8988T (cell line): ENCODE measurements around the gene CAPN2.

ENCODE experiments used
- DNase-seq: peaks from one replicate; pipeline ENCODE4 v3.0.0; 2011

CAPN2 gene

DNA sequence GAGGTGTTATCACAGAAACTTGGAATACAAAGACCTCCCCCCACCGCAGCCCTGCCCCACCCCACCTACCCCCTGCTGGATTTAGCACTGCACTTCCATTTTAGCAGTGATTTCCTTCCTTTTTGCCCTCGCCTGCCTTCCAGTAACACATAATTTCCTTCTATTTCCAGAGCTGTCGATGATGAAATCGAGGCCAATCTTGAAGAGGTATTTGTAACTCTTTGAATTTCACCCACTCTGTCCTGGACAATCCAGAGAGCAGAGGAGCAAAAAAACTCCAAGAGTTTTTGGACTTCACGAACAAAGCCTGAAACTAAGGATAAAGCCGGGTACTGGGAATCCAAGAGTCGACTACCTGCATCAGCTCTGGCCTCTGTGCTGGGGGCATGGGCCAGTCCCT lies 49.1 kb downstream of the CAPN2 start:
- DNase-seq, result no peak

DNA sequence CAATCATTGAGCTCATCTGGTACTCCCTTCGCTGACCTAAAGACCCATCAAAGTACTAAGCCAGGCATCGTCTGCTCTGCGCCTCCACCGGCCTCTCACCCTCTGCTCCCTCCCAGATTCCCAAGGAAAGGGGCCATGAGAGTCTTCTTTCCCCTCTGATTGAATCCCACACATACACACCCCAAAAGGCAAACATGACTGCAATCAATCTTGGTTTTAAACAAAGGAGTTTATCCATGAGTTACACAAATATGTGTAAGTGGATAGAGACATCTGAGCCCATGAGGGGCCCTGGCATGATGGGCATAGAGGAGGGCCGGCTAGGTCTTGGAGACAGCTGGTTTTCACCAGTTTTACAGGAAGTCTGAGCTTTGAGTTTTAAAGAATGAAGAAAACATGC lies 50.9 kb downstream of the CAPN2 start:
- no peak for DNase-seq

DNA sequence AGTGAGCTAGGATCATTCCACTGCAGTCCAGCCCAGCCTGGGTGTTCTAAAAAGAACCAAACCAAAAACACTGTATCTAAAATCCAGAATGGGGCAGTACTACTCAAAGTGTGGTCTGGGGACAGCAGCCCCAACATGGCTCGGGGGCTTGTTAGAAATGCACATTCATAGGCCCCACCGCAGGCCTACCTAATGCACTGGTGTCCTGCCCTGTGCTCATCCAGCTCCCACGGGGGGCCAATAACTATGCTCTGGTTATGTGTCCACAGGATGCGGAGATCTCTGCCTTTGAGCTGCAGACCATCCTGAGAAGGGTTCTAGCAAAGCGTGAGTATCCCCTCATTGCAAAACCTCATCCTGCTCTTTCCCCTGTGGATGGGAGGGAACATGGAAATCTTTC lies 51.5 kb downstream of the CAPN2 start:
- DNase-seq, result no peak

DNA sequence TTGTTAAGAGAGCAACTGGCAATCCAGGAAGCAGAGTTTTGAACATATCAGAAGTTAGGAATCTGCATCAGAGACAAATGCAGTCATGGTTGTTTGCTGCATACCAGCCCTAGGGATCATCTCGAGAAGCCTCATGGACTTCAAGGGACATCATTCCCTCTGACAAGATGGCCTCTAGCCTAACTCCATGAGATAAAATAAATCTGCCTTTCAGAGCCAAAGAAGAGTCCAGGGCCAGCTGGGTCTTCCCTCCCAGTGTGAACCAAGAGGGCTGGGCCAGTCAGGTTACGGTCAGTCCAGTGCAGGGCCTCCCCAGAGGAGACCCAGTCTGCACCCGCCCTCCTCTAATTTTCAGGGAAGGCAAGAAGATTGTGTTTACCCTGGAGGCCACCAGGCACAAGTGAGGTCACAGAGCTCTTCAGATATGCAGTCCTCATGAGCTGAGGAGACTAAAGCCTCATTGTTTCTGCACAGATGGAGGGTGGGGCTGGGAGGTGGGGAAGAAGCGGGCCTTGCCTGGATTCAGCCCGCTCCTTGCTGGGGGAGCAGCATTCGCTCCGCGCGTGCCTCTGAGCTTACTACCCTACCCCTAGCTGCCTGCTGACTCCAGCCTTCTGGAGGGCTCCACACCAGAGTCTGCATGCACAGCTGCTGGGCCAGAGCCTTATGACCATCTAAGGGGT lies 52.8 kb downstream of the CAPN2 start:
- no peak for DNase-seq

DNA sequence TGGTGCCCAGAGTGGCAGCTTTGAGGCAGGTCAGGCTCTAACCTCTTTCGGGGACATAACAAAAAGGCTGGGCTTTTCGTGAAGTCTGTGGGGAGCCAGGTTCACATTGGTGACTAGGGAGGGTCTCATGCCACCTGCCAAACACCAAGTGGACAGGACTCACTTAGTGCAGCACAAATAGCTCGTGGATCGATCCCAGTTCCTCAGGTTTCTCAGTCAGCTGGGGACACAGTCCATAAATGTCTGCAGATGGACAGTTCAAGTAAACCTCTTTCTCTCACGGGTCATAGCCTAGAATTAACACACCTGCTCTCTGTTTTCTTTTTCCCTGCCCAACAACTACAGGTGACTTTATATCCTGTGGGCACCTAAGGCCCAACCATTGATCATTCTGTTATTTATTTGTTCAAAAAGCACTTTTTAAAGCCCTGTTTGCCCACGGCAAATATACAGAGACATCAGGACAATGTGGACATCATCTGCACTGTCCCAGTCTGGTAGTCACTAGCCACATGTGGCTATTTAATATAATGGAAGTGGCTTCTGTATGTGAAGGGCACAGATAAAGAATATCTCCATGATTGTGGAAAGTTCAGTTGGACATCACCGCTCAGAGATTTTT lies 53.5 kb downstream of the CAPN2 start:
- DNase-seq, result no peak

DNA sequence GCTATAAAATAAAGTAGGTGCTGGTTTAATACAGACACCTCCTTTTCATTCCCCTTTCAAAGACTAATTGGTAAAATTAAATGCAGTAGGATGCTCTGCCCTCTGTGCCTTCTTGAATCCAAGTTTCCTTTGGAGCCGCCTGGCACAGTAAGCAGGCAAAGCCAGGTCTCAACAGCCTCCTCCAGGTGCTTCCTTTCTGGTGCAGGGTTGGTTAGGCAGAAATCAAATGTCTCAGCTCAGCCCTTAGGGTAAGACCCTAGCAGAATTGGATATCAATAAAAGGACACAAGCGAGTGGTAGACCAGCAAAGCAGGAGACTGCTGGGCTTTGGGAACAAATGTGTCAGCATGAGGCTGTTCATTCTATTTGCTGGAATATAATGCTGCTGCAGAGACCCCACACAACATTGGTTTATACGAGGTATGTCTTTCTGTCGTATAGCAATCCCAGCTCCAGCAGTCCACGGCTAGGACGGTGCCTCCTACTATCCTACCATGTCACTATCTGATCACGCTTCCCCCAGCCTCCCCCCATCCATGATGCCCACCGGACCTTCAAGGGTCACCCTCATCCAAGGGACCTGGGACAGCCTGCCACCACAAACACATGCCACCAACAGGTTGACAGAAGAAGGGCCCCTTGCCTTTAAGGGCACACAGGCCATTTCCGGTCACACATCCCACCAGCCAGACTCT lies 58.4 kb downstream of the CAPN2 start:
- no peak for DNase-seq

DNA sequence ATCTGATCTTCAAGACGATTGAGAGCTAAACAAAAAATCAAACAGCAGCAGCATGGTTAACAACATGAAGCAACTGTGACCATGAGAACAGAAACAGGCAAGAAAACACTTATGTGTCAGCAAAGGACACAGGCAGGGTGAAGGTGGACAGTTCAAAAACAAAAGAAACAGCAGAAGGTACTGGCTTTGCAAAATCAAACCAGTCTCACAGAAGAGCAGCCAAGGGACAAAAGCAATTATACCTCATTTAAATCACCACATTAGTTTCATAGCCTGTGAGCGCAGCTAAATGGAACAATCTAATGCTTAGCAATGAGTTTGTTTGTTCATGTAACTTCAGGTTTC lies 59.1 kb downstream of the CAPN2 start:
- no peak for DNase-seq

DNA sequence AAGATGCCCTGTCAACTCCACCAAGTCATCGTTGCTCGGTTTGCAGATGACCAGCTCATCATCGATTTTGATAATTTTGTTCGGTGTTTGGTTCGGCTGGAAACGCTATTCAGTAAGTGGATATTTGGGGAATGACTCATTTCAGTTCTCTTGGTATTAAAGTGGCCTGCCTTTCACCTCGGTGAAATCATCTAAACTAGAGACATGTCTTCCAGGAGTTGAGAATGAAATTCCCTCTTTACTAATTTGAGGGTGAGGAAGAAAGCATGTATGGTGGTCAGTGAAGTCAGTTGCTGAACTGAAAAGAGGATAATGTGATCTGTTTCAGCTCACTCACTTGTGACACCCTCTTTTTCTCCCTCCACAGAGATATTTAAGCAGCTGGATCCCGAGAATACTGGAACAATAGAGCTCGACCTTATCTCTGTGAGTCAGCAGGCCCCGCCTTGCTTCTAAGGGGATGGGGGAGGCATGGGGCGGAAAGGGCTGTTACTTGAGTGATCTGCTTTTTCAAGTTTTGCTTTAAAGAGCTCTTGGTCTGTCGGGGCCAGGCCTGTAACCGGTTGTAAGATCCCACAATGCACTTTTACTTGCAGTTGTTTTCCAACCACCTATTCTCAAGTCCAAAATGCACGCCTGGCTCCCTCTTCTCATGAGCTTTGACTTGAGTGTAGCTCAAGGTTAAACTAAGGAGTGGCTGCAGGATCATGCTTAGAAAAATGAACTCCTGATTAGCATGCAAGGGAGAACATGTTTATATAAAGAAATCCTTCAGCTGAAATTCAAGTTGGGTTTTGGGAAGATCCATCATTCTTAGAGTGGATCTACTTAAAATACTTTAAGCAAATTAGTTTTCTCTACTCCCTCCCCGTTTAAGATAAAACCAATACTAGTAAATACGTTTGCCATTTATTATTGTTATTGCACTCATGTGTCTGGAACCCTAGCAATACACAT lies 59.8 kb downstream of the CAPN2 start:
- no peak for DNase-seq

DNA sequence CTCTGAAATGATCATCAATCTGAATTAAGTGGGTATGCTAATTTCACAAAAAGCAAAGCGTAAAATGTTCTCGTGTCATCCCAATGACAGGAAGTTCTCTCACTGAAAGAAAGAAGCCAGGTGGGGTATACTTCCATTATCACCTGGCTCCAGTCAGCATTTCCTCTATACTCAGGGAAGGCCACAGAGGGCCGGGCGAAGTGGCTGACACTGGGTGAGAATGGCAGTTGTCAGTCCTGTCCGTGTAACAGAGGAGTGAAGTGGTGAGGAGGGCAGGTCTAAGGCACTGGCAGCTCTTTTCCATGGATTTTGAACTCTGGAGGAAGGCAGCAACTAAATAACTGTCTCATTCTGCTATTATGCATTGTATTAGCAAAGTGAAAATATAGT lies 60.4 kb downstream of the CAPN2 start:
- no peak for DNase-seq

DNA sequence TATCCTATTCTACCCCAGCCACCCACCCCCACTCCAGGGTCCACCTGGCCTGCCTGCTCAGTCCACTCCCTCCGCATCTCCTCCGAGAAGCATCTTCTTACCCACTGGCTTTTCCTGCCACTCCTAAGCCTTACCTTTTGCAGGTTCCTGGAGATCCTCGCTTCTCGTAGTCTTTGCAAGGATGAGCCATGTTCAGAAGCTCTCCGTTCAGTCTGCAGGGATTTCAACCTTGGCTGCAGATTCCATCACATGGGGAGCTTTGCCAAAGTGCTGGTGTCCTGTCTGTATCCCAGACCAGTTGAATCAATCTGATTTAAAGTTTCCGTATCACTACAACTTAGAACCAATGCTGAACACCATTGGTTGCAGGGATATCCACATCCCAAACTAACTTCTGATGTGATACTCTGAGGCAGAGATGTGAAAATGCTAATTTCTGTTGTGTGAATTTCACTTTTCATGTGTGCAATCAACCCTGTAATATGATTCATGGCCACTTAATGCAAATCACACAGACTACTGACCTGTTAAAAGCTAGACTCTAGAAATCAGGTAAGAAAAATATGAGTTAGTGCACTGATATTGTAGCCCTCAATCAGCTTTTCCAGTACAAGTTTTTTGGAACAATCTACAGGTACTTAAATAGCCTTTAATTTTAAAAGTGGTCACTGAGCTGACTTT lies 61.9 kb downstream of the CAPN2 start:
- no peak for DNase-seq

DNA sequence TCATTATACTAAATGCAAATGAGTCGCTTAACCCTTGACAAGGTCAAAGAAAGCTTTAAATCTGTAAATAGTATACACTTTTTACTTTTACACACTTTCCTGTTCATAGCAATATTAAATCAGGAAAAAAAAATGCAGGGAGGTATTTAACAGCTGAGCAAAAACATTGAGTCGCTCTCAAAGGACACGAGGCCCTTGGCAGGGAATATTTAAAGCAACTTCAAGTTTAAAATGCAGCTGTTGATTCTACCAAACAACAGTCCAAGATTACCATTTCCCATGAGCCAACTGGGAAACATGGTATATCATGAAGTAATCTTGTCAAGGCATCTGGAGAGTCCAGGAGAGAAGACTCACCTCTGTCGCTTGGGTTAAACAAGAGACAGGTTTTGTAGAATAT lies 62.7 kb downstream of the CAPN2 start:
- DNase-seq, result no peak

DNA sequence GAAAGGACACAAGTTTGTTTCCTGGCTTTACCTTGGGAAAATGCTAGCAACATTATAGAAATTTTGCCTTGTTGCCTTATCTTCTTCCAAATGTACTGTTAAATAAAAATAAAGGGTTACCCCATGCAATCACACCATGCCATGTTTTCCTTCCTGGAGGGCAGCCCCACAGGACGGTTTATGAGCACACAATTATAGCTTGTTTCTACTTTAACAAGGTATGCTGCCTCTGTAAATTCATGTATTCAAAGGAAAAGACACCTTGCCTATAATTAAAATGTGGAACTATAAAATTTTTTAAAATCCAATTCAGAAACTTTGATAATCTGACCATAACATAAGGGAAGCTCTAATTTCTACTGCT lies 63.4 kb downstream of the CAPN2 start:
- DNase-seq, result no peak

DNA sequence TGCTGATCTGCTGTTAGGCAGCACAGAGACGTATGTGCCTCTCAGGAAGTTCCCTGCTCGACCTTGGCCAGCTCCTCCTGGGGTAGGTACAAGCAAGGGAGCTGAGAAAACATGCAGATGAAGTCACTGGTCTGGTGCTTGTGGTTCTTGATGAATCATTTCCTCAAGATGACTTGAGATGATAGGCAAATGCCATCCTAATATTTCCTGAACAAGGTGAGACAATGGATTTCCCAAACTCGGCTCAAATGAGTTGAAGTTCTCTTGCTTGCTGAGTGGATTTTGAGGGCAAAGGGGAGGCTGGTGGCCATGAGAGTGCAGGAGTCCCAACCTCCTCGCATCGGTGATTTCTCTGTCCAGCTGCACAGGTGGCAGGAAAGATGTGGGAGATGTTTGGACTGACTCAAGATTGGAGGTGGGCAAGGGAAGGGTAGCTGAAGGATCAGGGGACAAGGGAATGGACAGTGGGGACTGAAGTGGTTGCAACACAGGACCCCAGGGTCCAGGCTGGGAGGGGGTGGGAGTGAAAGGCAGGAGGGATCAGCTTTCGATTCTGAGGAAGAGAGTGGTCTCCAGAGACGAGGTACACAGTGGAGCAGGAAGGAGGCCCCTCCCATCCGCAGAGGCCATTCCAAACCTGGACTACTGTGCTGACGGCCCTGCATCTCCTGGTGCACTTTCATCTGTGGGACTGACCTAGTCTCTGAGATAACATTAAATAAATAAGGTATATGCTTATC lies 63.9 kb downstream of the CAPN2 start:
- no peak for DNase-seq

DNA sequence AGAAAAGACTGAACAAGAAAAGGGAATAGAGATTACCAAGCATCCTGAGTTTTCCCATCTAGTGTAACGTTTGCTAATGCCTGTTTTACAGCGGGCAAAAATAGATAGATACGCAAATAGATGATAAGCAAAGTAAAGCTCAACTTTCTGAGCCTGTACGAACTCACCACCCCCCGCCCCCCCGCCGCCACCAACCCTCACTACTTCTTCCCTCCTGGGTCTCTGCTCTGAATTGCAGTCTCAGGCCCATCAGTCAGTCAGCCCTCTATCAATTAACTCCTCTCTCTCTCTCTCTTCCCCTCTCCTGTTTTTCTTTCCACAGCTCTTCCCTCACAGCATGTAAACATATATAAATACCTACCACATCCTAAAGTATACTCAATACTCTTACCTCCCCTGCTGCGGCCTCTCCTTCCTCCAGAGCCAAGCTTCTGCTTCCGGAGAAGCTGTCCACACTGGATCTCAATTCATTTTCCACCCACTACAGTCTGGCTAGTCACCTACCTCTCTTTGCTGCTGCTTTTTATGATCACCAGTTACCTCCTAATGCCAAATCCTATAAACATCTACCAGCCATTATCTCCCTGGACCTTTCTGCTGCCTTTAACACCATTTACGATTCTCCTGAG lies 64.6 kb downstream of the CAPN2 start:
- DNase-seq, result no peak

DNA sequence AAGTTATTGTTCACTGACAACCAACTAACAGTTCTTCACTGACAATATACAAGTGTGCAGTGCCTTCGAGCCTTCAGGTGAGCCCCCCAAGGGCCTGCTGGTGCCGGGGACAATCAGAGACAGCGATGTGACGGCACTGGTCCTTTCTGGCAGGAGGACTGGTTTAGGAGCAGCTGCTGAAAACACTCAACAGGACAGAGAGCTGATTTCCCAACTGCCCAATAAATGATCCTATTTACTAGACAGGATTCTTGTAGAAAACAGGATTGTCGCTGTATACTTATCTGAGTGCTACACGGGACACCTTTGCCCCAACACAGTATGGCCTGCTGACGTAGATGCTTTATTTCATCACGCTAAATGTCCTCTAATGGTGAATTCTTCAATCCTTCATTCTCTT lies 68.0 kb downstream of the CAPN2 start:
- DNase-seq, result no peak

DNA sequence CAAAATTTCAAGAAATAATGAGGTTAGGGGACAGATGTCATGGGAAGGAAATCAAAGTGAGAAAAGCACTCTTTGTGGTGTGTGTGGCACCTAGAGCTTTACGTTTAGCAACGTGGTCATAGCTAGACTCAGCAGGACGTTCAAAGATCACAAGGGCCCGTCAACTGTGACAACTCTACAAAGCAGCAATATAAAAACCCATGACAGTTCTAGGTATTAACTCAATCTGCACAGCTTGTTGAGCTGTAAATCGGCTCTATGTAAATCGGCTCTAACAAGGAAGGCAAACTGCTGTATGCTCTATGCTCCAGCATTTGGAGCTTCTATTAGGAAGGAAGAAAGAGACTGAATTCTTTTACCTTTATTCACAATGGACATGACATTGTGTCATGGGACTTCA lies 68.6 kb downstream of the CAPN2 start:
- no peak for DNase-seq

DNA sequence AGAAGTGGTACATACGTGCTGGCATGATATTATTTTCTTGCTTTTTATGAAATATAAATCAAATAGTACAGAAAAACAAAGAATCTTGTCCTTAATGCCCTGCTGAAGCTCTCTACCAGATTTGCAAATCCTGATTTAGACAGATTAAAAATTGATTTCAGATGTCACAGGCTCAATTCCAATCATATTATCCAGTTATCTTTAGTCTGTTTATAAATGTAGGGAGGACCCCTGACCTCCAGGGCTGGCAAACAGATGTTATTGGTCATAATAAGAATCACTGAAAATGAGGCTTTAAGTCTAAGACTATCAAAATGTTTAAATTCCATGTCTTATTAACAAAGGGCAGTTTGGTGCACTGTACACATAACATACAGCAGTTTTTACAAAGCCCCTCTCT lies 71.3 kb downstream of the CAPN2 start:
- no peak for DNase-seq

DNA sequence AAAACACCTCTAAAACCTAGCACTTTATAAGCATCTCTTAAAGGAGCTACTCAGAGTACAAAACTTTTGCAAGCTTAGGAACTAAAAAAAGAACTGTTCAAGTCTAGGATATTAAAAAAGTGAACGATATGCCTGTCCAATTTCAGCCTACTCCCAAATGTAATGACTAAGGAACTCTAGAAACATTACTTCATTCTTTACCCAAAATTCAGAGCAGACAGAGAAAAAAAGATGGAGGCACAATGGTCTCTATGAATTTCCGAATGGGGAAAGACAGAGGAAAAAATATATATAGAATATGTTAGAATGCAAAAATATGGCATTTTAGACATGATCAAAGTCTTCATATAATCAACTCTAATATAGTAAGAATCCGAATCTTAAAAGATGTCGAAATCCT lies 72.2 kb downstream of the CAPN2 start:
- no peak for DNase-seq

DNA sequence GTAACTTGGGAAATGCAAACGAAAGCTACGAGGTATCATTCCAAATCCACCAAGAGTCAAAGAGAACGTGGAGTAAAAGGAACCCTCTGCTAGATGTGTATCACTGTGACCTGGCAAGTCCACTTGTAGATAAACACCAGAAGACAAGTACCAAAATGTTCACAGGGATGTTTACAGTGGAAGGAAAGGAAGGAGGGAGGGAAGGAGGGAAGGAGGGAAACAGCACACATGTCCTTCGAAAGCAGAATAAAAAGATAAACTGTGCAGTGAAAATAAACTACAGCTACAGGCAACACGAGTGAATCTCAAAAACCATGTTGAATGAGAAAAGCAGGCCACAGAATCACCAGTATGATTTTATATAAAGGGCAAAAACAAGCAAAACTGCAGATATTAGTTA lies 73.5 kb downstream of the CAPN2 start:
- no peak for DNase-seq

DNA sequence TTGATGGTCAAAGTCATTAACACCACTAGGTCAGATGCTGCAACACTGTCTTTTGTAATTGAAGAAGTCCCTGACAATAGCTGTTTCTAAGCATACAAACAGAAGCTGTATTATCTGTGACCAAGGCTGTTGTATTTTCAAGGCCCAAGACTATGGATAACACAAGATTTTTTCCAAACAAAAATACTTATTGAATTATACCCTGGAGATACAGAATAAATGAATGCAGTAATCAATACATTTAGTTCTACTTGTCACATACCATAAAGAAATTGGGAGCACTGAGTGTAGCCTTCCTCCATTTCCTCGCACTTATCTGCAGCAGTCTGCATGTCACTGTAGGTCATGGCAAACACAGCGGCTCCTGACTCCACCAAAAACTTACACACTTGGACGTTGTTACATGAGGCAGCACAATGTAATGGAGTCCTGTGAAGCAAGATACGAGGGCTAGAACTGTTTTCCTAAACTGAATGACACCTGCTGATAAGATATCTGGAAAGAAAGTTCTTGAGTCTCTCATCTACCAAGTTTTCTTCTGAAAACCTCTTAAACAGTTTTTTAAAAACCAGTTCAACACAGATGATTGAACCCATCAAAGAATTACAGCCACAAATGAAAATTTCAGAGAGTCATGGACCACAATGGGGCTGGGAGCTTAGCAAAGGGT lies 76.5 kb downstream of the CAPN2 start:
- no peak for DNase-seq

DNA sequence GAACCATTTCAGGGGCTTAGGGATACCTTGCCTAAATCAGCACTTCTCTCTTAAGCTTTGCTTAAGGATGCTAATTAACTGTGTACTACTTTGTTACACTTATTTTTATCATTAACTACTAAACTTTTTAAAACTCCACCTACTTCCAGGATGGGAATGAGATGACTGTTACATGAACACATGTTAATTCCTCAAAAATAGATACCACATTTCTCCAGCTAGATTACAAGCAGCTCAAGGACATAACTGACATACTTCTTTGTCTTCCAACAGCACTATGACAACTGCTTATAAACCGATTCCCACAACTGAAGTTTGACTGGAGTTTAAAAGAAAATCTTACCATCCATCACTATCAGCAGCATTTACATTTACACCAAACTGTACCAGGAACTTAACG lies 79.7 kb downstream of the CAPN2 start:
- DNase-seq, result no peak
